Hepatocyte (in vitro differentiated cells): ENCODE data around the gene TFDP1. TPM values are rescaled to one million over a fixed set of nuclear protein-coding genes. Genes with fewer than 3 reads are reported as not detected.

Source experiments
- DNase-seq: peaks from one replicate; pipeline ENCODE4 v3.0.0-alpha.2; 2016; ENCODE audit warnings: low spot score
- H2AFZ ChIP-seq: fragments of 200-600 bp; sonication (generic); 2 replicates; pipeline ENCODE4 v1.6.0; 2016; ENCODE audit warnings: antibody characterized with exemption, mild to moderate bottlenecking
- H3K27ac ChIP-seq: fragments of 200-600 bp; sonication (generic); 2 replicates; pipeline ENCODE4 v1.5.1; 2016; ENCODE audit warnings: mild to moderate bottlenecking
- H3K27me3 ChIP-seq: fragments of 200-600 bp; sonication (generic); 2 replicates; pipeline ENCODE4 v1.6.1; 2016
- H3K36me3 ChIP-seq: fragments of 200-600 bp; sonication (generic); replicated peaks from 2 replicates; pipeline ENCODE4 v1.5.1; 2016; ENCODE audit warnings: low read depth; ENCODE audit not compliant: insufficient read depth
- H3K4me1 ChIP-seq: fragments of 200-600 bp; sonication (generic); 2 replicates; pipeline ENCODE4 v1.5.1; 2016; ENCODE audit warnings: mild to moderate bottlenecking, moderate library complexity; ENCODE audit not compliant: insufficient read depth
- H3K4me2 ChIP-seq: fragments of 200-600 bp; sonication (generic); 2 replicates; pipeline ENCODE4 v1.6.0; 2016
- H3K4me3 ChIP-seq: fragments of 200-600 bp; sonication (generic); 2 replicates; pipeline ENCODE4 v1.5.1; 2016; ENCODE audit warnings: mild to moderate bottlenecking
- H3K79me2 ChIP-seq: fragments of 200-600 bp; sonication (generic); 2 replicates; pipeline ENCODE4 v1.6.0; 2017; ENCODE audit warnings: mild to moderate bottlenecking
- H3K9me2 ChIP-seq: fragments of 200-600 bp; sonication (generic); replicated peaks from 2 replicates; pipeline ENCODE4 v1.6.0; 2017; ENCODE audit warnings: mild to moderate bottlenecking; ENCODE audit not compliant: insufficient read depth
- H3K9me3 ChIP-seq: fragments of 200-600 bp; sonication (generic); 2 replicates; pipeline ENCODE4 v1.5.1; 2016; ENCODE audit warnings: low read depth, mild to moderate bottlenecking
- H4K20me1 ChIP-seq: fragments of 200-600 bp; sonication (generic); 2 replicates; pipeline ENCODE4 v1.6.0; 2016; ENCODE audit warnings: mild to moderate bottlenecking; ENCODE audit not compliant: insufficient read depth, poor library complexity, severe bottlenecking
- CTCF ChIP-seq: fragments of 200-600 bp; sonication (generic); IDR thresholded peaks from 2 replicates; pipeline ENCODE4 v1.5.1; 2016; ENCODE audit warnings: antibody characterized with exemption, mild to moderate bottlenecking; ENCODE audit not compliant: poor library complexity
- EZH2 ChIP-seq: fragments of 200-600 bp; sonication (generic); IDR thresholded peaks from 2 replicates; pipeline ENCODE4 v1.6.1; 2016; ENCODE audit warnings: antibody characterized with exemption, mild to moderate bottlenecking, borderline replicate concordance
- EZH2phosphoT487 ChIP-seq: fragments of 200-600 bp; sonication (generic); IDR thresholded peaks from one replicate; pipeline ENCODE4 v1.6.1; 2018; ENCODE audit warnings: antibody characterized with exemption, mild to moderate bottlenecking, low read depth, moderate library complexity; ENCODE audit not compliant: unreplicated experiment, severe bottlenecking
- WGBS: methylation state at CpG from one replicate; pipeline ENCODE4 v1.1.6; 2016; ENCODE audit warnings: low lambda C conversion rate; ENCODE audit errors: missing lambda C conversion rate; 5-methylcytosine and 5-hydroxymethylcytosine counted together
- polyA plus RNA-seq: library from polyadenylated mRNA; unstranded; fragments of >200 nt; fragmentation: Nextera tagmentation; extraction: Ambion mirVana; gene quantifications from 2 replicates; pipeline ENCODE4 v1.2.1, GENCODE V29; 2016
- total RNA-seq: library from RNA; depleted of rRNA; stranded (reverse); fragments of >200 nt; gene quantifications from 2 replicates; pipeline ENCODE4 v1.2.3, GENCODE V29; 2014

Gene TFDP1
- total and polyA plus RNA-seq, 2 experiments from 2014 or later = 54.0 to 62.9 TPM

GRCh38 chr13:113659337-113659736 lies 74.8 kb downstream of the TFDP1 start:
- Histone ChIP-seq H3K4me2 (no peak overlapping the region), H3K27ac (no peak overlapping the region), H3K9me2 (no peaks in the 10 kb centered on the region), H2AFZ (no peak overlapping the region), H3K36me3 (no peaks in the 10 kb centered on the region), H3K4me1 (no peaks in the 10 kb centered on the region), H3K27me3 (no peaks in the 10 kb centered on the region), H3K9me3 (no peaks in the 10 kb centered on the region), H3K4me3 (no peak overlapping the region), H4K20me1 (no peaks in the 10 kb centered on the region), H3K79me2 (no peaks in the 10 kb centered on the region)
- TF ChIP-seq EZH2 = no peak
- TF ChIP-seq EZH2phosphoT487 = no peak
- no peak for TF ChIP-seq CTCF
- WGBS = 96% methylated on average over 8 of the region's 8 CpGs
- no peak for DNase-seq

GRCh38 chr13:113660066-113660465 lies 75.5 kb downstream of the TFDP1 start:
- Histone ChIP-seq H3K4me2 (no peak overlapping the region), H2AFZ (no peak overlapping the region), H3K27me3 (no peaks in the 10 kb centered on the region), H3K27ac (no peak overlapping the region), H3K4me1 (peaks cover 3% of the 10 kb centered on the region), H3K9me3 (no peaks in the 10 kb centered on the region), H3K79me2 (no peaks in the 10 kb centered on the region), H3K36me3 (no peaks in the 10 kb centered on the region), H4K20me1 (no peaks in the 10 kb centered on the region), H3K4me3 (no peak overlapping the region), H3K9me2 (no peaks in the 10 kb centered on the region)
- no peak for TF ChIP-seq EZH2
- no peak for TF ChIP-seq EZH2phosphoT487
- TF ChIP-seq CTCF = no peak
- DNase-seq = no peak
- WGBS = 84% methylated on average over 3 of the region's 3 CpGs

- Histone ChIP-seq H3K27ac (no peak overlapping the region), H3K27me3 (no peaks in the 10 kb centered on the region), H3K79me2 (no peaks in the 10 kb centered on the region), H3K9me3 (no peaks in the 10 kb centered on the region), H2AFZ (no peak overlapping the region), H4K20me1 (no peaks in the 10 kb centered on the region), H3K36me3 (no peaks in the 10 kb centered on the region), H3K9me2 (no peaks in the 10 kb centered on the region), H3K4me2 (no peak overlapping the region), H3K4me1 (peaks cover 4% of the 10 kb centered on the region), H3K4me3 (no peak overlapping the region)
- no peak for TF ChIP-seq EZH2
- no peak for TF ChIP-seq EZH2phosphoT487
- TF ChIP-seq CTCF = no peak
- 80% methylated on average over 2 of the region's 2 CpGs for WGBS
- no peak for DNase-seq
Measured at GRCh38 chr13:113661509-113661908, 77.0 kb downstream of the TFDP1 start.

- DNase-seq = no peak
- Histone ChIP-seq H3K36me3 (no peaks in the 10 kb centered on the region), H3K27ac (no peak overlapping the region), H4K20me1 (no peaks in the 10 kb centered on the region), H3K79me2 (no peaks in the 10 kb centered on the region), H3K9me3 (no peaks in the 10 kb centered on the region), H3K4me3 (no peak overlapping the region), H3K4me2 (no peak overlapping the region), H3K9me2 (no peaks in the 10 kb centered on the region), H3K4me1 (peaks cover 4% of the 10 kb centered on the region), H3K27me3 (no peaks in the 10 kb centered on the region), H2AFZ (no peak overlapping the region)
- WGBS = 82% methylated on average over 15 of the region's 15 CpGs
- no peak for TF ChIP-seq EZH2
- no peak for TF ChIP-seq EZH2phosphoT487
- TF ChIP-seq CTCF = no peak
Measured at GRCh38 chr13:113663934-113664333, 79.4 kb downstream of the TFDP1 start.
